Lung (tissue), 12 donors: ENCODE results near the gene PLEKHG4B. TPM values are rescaled to one million over a fixed set of nuclear protein-coding genes. Genes with fewer than 3 reads are reported as not detected.

Experiments used
- ATAC-seq: fragments of 200-7000 bp; cut with Tn5 transposase; one replicate; pipeline ENCODE4 v1.9.1; 2020; ENCODE audit warnings: moderate number of reproducible peaks; ENCODE audit not compliant: insufficient read depth, low FRiP score
- DNase-seq, 3 donors: peaks; one replicate each; pipeline ENCODE4 v3.0.0-alpha.2; 2013 to 2017
- H3K27ac ChIP-seq, 2 donors: one replicate each; pipeline ENCODE4 v1.5.1; 2013; ENCODE audit warnings: mild to moderate bottlenecking in 2 of 2, moderate library complexity in 2 of 2, control low read depth in 1 of 2, inconsistent platforms in 1 of 2, low read depth in 1 of 2, low read length in 1 of 2
- H3K27me3 ChIP-seq, 3 donors: one replicate each; pipeline ENCODE4 v1.5.1; 2013; ENCODE audit warnings: low read length in 2 of 3; ENCODE audit not compliant: control insufficient read depth in 3 of 3, insufficient read depth in 3 of 3
- H3K36me3 ChIP-seq, 4 donors: one replicate each; pipeline ENCODE4 v1.5.1; 2013; ENCODE audit warnings: low read length in 4 of 4, mild to moderate bottlenecking in 1 of 4, moderate library complexity in 1 of 4; ENCODE audit not compliant: control insufficient read depth in 4 of 4, insufficient read depth in 4 of 4
- H3K4me1 ChIP-seq, 5 donors: one replicate each; pipeline ENCODE4 v1.5.1; 2013; ENCODE audit warnings: low read length in 5 of 5, mild to moderate bottlenecking in 2 of 5, moderate library complexity in 1 of 5; ENCODE audit not compliant: control insufficient read depth in 5 of 5, insufficient read depth in 5 of 5
- H3K4me3 ChIP-seq: one replicate; pipeline ENCODE4 v1.5.1; 2013; ENCODE audit warnings: mild to moderate bottlenecking, control low read depth, moderate library complexity
- H3K9ac ChIP-seq, 2 donors: one replicate each; pipeline ENCODE4 v1.5.1; 2013; ENCODE audit warnings: low read length in 2 of 2, control low read depth in 1 of 2; ENCODE audit not compliant: insufficient read depth in 1 of 2
- H3K9me3 ChIP-seq, 4 donors: one replicate each; pipeline ENCODE4 v1.5.1; 2013; ENCODE audit warnings: low read length in 3 of 4, mild to moderate bottlenecking in 1 of 4, moderate library complexity in 1 of 4; ENCODE audit not compliant: control insufficient read depth in 4 of 4, insufficient read depth in 3 of 4
- CTCF ChIP-seq: IDR thresholded peaks from 2 replicates; pipeline ENCODE4 v1.5.1; 2012; ENCODE audit warnings: mild to moderate bottlenecking; ENCODE audit errors: control extremely low read depth, extremely low read depth
- WGBS, 2 donors: extraction: QIAGEN DNeasy Blood & Tissue Kit; methylation state at CpG; one replicate each; pipeline ENCODE4 v1.1.7; 2013; 5-methylcytosine and 5-hydroxymethylcytosine counted together
- polyA plus RNA-seq, 2 donors: library from polyadenylated mRNA; stranded (reverse); fragments of 200-250 nt; gene quantifications; one replicate each; pipeline ENCODE4 v1.2.1, GENCODE V29; 2013
- total RNA-seq, 2 donors: library from RNA; depleted of rRNA in 1 of 2; stranded (reverse); fragments of >200 nt in 1 of 2; gene quantifications; one replicate each; pipeline ENCODE4 v1.2.1, GENCODE V29; 2014 to 2021
- donor health status: control.
- donor health status: control.
- donor health status: Bipolar disorder and iron deficiency.
- donor health status: healthy.
- donor health status: DM: yes; HTN: yes; CAD: no.

PLEKHG4B gene
- total and polyA plus RNA-seq, 4 donors = 0.24 to 4.7 (median 3.0) TPM

- H3K36me3 ChIP-seq = peaks cover 0 to 31% (median 9%) of the 10 kb centered on the region in 4 donors
- TF ChIP-seq CTCF = no peak
- whole genome bisulfite sequencing, 2 donors = 93 to 96% methylated on average over 26 of the region's 26 CpGs
These were observed 111.4 kb downstream of the PLEKHG4B start for GRCh38 chr5:203246-203930.

GRCh38 chr5:204001-204400, 112.0 kb downstream of the PLEKHG4B start:
- ATAC-seq = no peak

More at GRCh38 chr5:203246-203930, 111.4 kb downstream of the PLEKHG4B start:
- DNase-seq = no peak
- no peak for ATAC-seq
- no peaks in the 10 kb centered on the region for H3K9me3 ChIP-seq
- H3K9ac ChIP-seq = no peak overlapping the region
- no peak overlapping the region for H3K4me3 ChIP-seq
- no peaks in the 10 kb centered on the region for H3K27me3 ChIP-seq
- H3K27ac ChIP-seq = no peak overlapping the region
- peaks cover 0 to 5% (median 0%) of the 10 kb centered on the region in 5 donors for H3K4me1 ChIP-seq

GRCh38 chr5:204462-204861, 112.5 kb downstream of the PLEKHG4B start:
- no peak for DNase-seq
- no peak for ATAC-seq
- H3K9me3 ChIP-seq = no peaks in the 10 kb centered on the region
- H3K4me3 ChIP-seq = no peak overlapping the region
- H3K27me3 ChIP-seq = no peaks in the 10 kb centered on the region
- H3K27ac ChIP-seq = no peak overlapping the region
- TF ChIP-seq CTCF = no peak
- H3K9ac ChIP-seq = no peak overlapping the region
- H3K36me3 ChIP-seq = peaks cover 0 to 29% (median 6%) of the 10 kb centered on the region in 4 donors
- peaks cover 0 to 5% (median 0%) of the 10 kb centered on the region in 5 donors for H3K4me1 ChIP-seq

More at GRCh38 chr5:204001-204400, 112.0 kb downstream of the PLEKHG4B start:
- Histone ChIP-seq H3K36me3 (peaks cover 0 to 29% (median 7%) of the 10 kb centered on the region in 4 donors), H3K4me3 (no peak overlapping the region), H3K27ac (no peak overlapping the region), H3K4me1 (peaks cover 0 to 5% (median 0%) of the 10 kb centered on the region in 5 donors), H3K9ac (no peak overlapping the region), H3K9me3 (no peaks in the 10 kb centered on the region), H3K27me3 (no peaks in the 10 kb centered on the region)
- 81 to 90% methylated on average over 6 of the region's 6 CpGs for WGBS, 2 donors
- no peak for TF ChIP-seq CTCF
- DNase-seq = no peak
